Neural progenitor cell (in vitro differentiated cells): ENCODE measurements around the gene PTPN14. TPM values are rescaled to one million over a fixed set of nuclear protein-coding genes. Genes with fewer than 3 reads are reported as not detected.

Source experiments
- DNase-seq: peaks from one replicate; pipeline ENCODE4 v3.0.0-alpha.2; 2016; ENCODE audit warnings: low spot score
- H2AFZ ChIP-seq: fragments of 200-600 bp; sonication (generic); replicated peaks from 2 replicates; pipeline ENCODE4 v1.6.1; 2016; ENCODE audit warnings: antibody characterized with exemption
- H3F3A ChIP-seq: fragments of 200-600 bp; sonication (generic); 2 replicates; pipeline ENCODE4 v1.6.1; 2016; ENCODE audit warnings: antibody characterized with exemption, low read depth
- H3K27ac ChIP-seq: fragments of 200-600 bp; sonication (generic); 2 replicates; pipeline ENCODE4 v1.5.1; 2016; ENCODE audit warnings: mild to moderate bottlenecking
- H3K27me3 ChIP-seq: fragments of 200-600 bp; sonication (generic); 2 replicates; pipeline ENCODE4 v1.6.1; 2016; ENCODE audit warnings: mild to moderate bottlenecking, moderate library complexity
- H3K36me3 ChIP-seq: fragments of 200-600 bp; sonication (generic); 2 replicates; pipeline ENCODE4 v1.5.1; 2016
- H3K4me1 ChIP-seq: fragments of 200-600 bp; sonication (generic); 2 replicates; pipeline ENCODE4 v1.6.1; 2016; ENCODE audit warnings: mixed run types
- H3K4me2 ChIP-seq: fragments of 200-600 bp; sonication (generic); 2 replicates; pipeline ENCODE4 v1.6.1; 2016
- H3K4me3 ChIP-seq: fragments of 200-600 bp; sonication (generic); 2 replicates; pipeline ENCODE4 v1.5.1; 2016
- H3K79me2 ChIP-seq: fragments of 200-600 bp; sonication (generic); 2 replicates; pipeline ENCODE4 v1.6.1; 2016; ENCODE audit warnings: low read depth
- H3K9ac ChIP-seq: fragments of 200-600 bp; sonication (generic); 2 replicates; pipeline ENCODE4 v1.6.1; 2016
- H3K9me3 ChIP-seq: fragments of 200-600 bp; sonication (generic); 2 replicates; pipeline ENCODE4 v1.5.1; 2016; ENCODE audit warnings: low read depth
- H4K20me1 ChIP-seq: fragments of 200-600 bp; sonication (generic); 2 replicates; pipeline ENCODE4 v1.6.1; 2016; ENCODE audit warnings: low read depth
- H3K27ac Mint-ChIP-seq: 3 replicates; pipeline ENCODE4 v1.8.0; 2021; ENCODE audit warnings: mixed read lengths
- H3K27me3 Mint-ChIP-seq: 2 replicates; pipeline ENCODE4 v1.8.0; 2022; ENCODE audit warnings: low read depth, mild to moderate bottlenecking, inconsistent platforms, moderate library complexity, mixed read lengths; ENCODE audit not compliant: insufficient read depth
- H3K36me3 Mint-ChIP-seq: 3 replicates; pipeline ENCODE4 v1.8.0; 2021; ENCODE audit warnings: mixed read lengths
- H3K4me1 Mint-ChIP-seq: 3 replicates; pipeline ENCODE4 v1.8.0; 2021; ENCODE audit warnings: mixed read lengths
- H3K4me3 Mint-ChIP-seq: 3 replicates; pipeline ENCODE4 v1.8.0; 2021; ENCODE audit warnings: mild to moderate bottlenecking, moderate library complexity, mixed read lengths
- H3K9me3 Mint-ChIP-seq: 3 replicates; pipeline ENCODE4 v1.8.0; 2020; ENCODE audit warnings: mixed read lengths
- CTCF ChIP-seq: fragments of 200-600 bp; sonication (generic); IDR thresholded peaks from 2 replicates; pipeline ENCODE4 v1.5.1; 2017; ENCODE audit warnings: antibody characterized with exemption, mild to moderate bottlenecking
- EZH2 ChIP-seq: fragments of 200-600 bp; sonication (generic); IDR thresholded peaks from 2 replicates; pipeline ENCODE4 v1.6.1; 2017; ENCODE audit warnings: antibody characterized with exemption, mild to moderate bottlenecking, moderate library complexity
- EZH2phosphoT487 ChIP-seq: fragments of 200-600 bp; sonication (generic); IDR thresholded peaks from 2 replicates; pipeline ENCODE4 v1.6.1; 2017; ENCODE audit warnings: antibody characterized with exemption
- total RNA-seq: library from RNA; depleted of rRNA; stranded (reverse); fragments of >200 nt; gene quantifications from 2 replicates; pipeline ENCODE4 v1.2.3, GENCODE V29; 2015; ENCODE audit warnings: low replicate concordance

Gene PTPN14
- total RNA-seq, 1 donor from 2014 or later, result 28.3 TPM

- H3K4me1 ChIP-seq, result peaks cover 41% of the 10 kb centered on the region
- peaks cover 3% of the 10 kb centered on the region for H3K36me3 Mint-ChIP-seq
- H3K4me2 ChIP-seq, result no peak overlapping the region
- H3K79me2 ChIP-seq, result peaks cover 84% of the 10 kb centered on the region
- no peaks in the 10 kb centered on the region for H3K27me3 ChIP-seq
- H3K27ac Mint-ChIP-seq, result no peak overlapping the region
- H3K4me3 Mint-ChIP-seq, result no peak overlapping the region
- H3K9ac ChIP-seq, result no peak overlapping the region
- no peak overlapping the region for H2AFZ ChIP-seq
- no peaks in the 10 kb centered on the region for H3K9me3 ChIP-seq
- no peak overlapping the region for H3K4me3 ChIP-seq
- no peak for TF ChIP-seq EZH2phosphoT487
- TF ChIP-seq EZH2, result no peak
- no peak for TF ChIP-seq CTCF
- no peak overlapping the region for H3K27ac ChIP-seq
- H3F3A ChIP-seq, result peaks cover 26% of the 10 kb centered on the region
- H3K27me3 Mint-ChIP-seq, result peaks cover 7% of the 10 kb centered on the region
- H3K4me1 Mint-ChIP-seq, result peaks cover 27% of the 10 kb centered on the region
- peaks cover 3% of the 10 kb centered on the region for H3K9me3 Mint-ChIP-seq
- no peak for DNase-seq
- peaks cover 37% of the 10 kb centered on the region for H4K20me1 ChIP-seq
- no peaks in the 10 kb centered on the region for H3K36me3 ChIP-seq
These were observed 3.7 kb downstream of the PTPN14 start for GRCh38 chr1:214547747-214548146.

GRCh38 chr1:214546886-214547641 is 4.3 kb downstream of the PTPN14 start:
- H4K20me1 ChIP-seq, result peaks cover 44% of the 10 kb centered on the region
- H3K9me3 Mint-ChIP-seq, result peaks cover 3% of the 10 kb centered on the region
- H3K79me2 ChIP-seq, result peaks cover 91% of the 10 kb centered on the region
- no peak for DNase-seq
- TF ChIP-seq EZH2 (no peak), CTCF (no peak), EZH2phosphoT487 (no peak)
- H3K27ac ChIP-seq, result no peak overlapping the region
- no peak overlapping the region for H3K4me2 ChIP-seq
- H3K9ac ChIP-seq, result no peak overlapping the region
- H3K4me1 Mint-ChIP-seq, result peaks cover 22% of the 10 kb centered on the region
- H3K27me3 ChIP-seq, result no peaks in the 10 kb centered on the region
- peaks cover 19% of the 10 kb centered on the region for H3F3A ChIP-seq
- no peak overlapping the region for H3K4me3 ChIP-seq
- peaks cover 4% of the 10 kb centered on the region for H3K27me3 Mint-ChIP-seq
- no peaks in the 10 kb centered on the region for H3K9me3 ChIP-seq
- no peak overlapping the region for H2AFZ ChIP-seq
- H3K27ac Mint-ChIP-seq, result no peak overlapping the region
- H3K36me3 ChIP-seq, result no peaks in the 10 kb centered on the region
- H3K4me3 Mint-ChIP-seq, result no peak overlapping the region
- peaks cover 41% of the 10 kb centered on the region for H3K4me1 ChIP-seq
- H3K36me3 Mint-ChIP-seq, result peaks cover 3% of the 10 kb centered on the region

GRCh38 chr1:214546084-214546483 is 5.3 kb downstream of the PTPN14 start:
- H3K4me2 ChIP-seq, result no peak overlapping the region
- H3K4me3 Mint-ChIP-seq, result no peak overlapping the region

More at GRCh38 chr1:214546084-214546483, 5.3 kb downstream of the PTPN14 start:
- no peak overlapping the region for H3K27ac ChIP-seq
- H3K27me3 ChIP-seq, result no peaks in the 10 kb centered on the region
- Mint-ChIP-seq H3K36me3 (peaks cover 3% of the 10 kb centered on the region), H3K9me3 (peaks cover 3% of the 10 kb centered on the region), H3K27me3 (no peaks in the 10 kb centered on the region), H3K27ac (no peak overlapping the region), H3K4me1 (peaks cover 19% of the 10 kb centered on the region)
- H3K9ac ChIP-seq, result no peak overlapping the region
- H3K79me2 ChIP-seq, result peaks cover 100% of the 10 kb centered on the region
- H4K20me1 ChIP-seq, result peaks cover 50% of the 10 kb centered on the region
- DNase-seq, result no peak
- no peak overlapping the region for H2AFZ ChIP-seq
- H3F3A ChIP-seq, result peaks cover 12% of the 10 kb centered on the region
- H3K36me3 ChIP-seq, result no peaks in the 10 kb centered on the region
- no peak overlapping the region for H3K4me3 ChIP-seq
- no peaks in the 10 kb centered on the region for H3K9me3 ChIP-seq
- TF ChIP-seq EZH2, result no peak
- no peak for TF ChIP-seq CTCF
- TF ChIP-seq EZH2phosphoT487, result no peak
- H3K4me1 ChIP-seq, result peaks cover 41% of the 10 kb centered on the region
